Neural progenitor cell (in vitro differentiated cells): Measurements from ENCODE around the gene FNIP1. TPM values are rescaled to one million over a fixed set of nuclear protein-coding genes. Genes with fewer than 3 reads are reported as not detected.

Experiments
- DNase-seq: peaks from one replicate; pipeline ENCODE4 v3.0.0-alpha.2; 2016; ENCODE audit warnings: low spot score
- H2AFZ ChIP-seq: fragments of 200-600 bp; sonication (generic); replicated peaks from 2 replicates; pipeline ENCODE4 v1.6.1; 2016; ENCODE audit warnings: antibody characterized with exemption
- H3F3A ChIP-seq: fragments of 200-600 bp; sonication (generic); 2 replicates; pipeline ENCODE4 v1.6.1; 2016; ENCODE audit warnings: antibody characterized with exemption, low read depth
- H3K27ac ChIP-seq: fragments of 200-600 bp; sonication (generic); 2 replicates; pipeline ENCODE4 v1.5.1; 2016; ENCODE audit warnings: mild to moderate bottlenecking
- H3K27me3 ChIP-seq: fragments of 200-600 bp; sonication (generic); 2 replicates; pipeline ENCODE4 v1.6.1; 2016; ENCODE audit warnings: mild to moderate bottlenecking, moderate library complexity
- H3K36me3 ChIP-seq: fragments of 200-600 bp; sonication (generic); 2 replicates; pipeline ENCODE4 v1.5.1; 2016
- H3K4me1 ChIP-seq: fragments of 200-600 bp; sonication (generic); 2 replicates; pipeline ENCODE4 v1.6.1; 2016; ENCODE audit warnings: mixed run types
- H3K4me2 ChIP-seq: fragments of 200-600 bp; sonication (generic); 2 replicates; pipeline ENCODE4 v1.6.1; 2016
- H3K4me3 ChIP-seq: fragments of 200-600 bp; sonication (generic); 2 replicates; pipeline ENCODE4 v1.5.1; 2016
- H3K79me2 ChIP-seq: fragments of 200-600 bp; sonication (generic); 2 replicates; pipeline ENCODE4 v1.6.1; 2016; ENCODE audit warnings: low read depth
- H3K9ac ChIP-seq: fragments of 200-600 bp; sonication (generic); 2 replicates; pipeline ENCODE4 v1.6.1; 2016
- H3K9me3 ChIP-seq: fragments of 200-600 bp; sonication (generic); 2 replicates; pipeline ENCODE4 v1.5.1; 2016; ENCODE audit warnings: low read depth
- H4K20me1 ChIP-seq: fragments of 200-600 bp; sonication (generic); 2 replicates; pipeline ENCODE4 v1.6.1; 2016; ENCODE audit warnings: low read depth
- H3K27ac Mint-ChIP-seq: 3 replicates; pipeline ENCODE4 v1.8.0; 2021; ENCODE audit warnings: mixed read lengths
- H3K27me3 Mint-ChIP-seq: 2 replicates; pipeline ENCODE4 v1.8.0; 2022; ENCODE audit warnings: low read depth, mild to moderate bottlenecking, inconsistent platforms, moderate library complexity, mixed read lengths; ENCODE audit not compliant: insufficient read depth
- H3K36me3 Mint-ChIP-seq: 3 replicates; pipeline ENCODE4 v1.8.0; 2021; ENCODE audit warnings: mixed read lengths
- H3K4me1 Mint-ChIP-seq: 3 replicates; pipeline ENCODE4 v1.8.0; 2021; ENCODE audit warnings: mixed read lengths
- H3K4me3 Mint-ChIP-seq: 3 replicates; pipeline ENCODE4 v1.8.0; 2021; ENCODE audit warnings: mild to moderate bottlenecking, moderate library complexity, mixed read lengths
- H3K9me3 Mint-ChIP-seq: 3 replicates; pipeline ENCODE4 v1.8.0; 2020; ENCODE audit warnings: mixed read lengths
- CTCF ChIP-seq: fragments of 200-600 bp; sonication (generic); IDR thresholded peaks from 2 replicates; pipeline ENCODE4 v1.5.1; 2017; ENCODE audit warnings: antibody characterized with exemption, mild to moderate bottlenecking
- EZH2 ChIP-seq: fragments of 200-600 bp; sonication (generic); IDR thresholded peaks from 2 replicates; pipeline ENCODE4 v1.6.1; 2017; ENCODE audit warnings: antibody characterized with exemption, mild to moderate bottlenecking, moderate library complexity
- EZH2phosphoT487 ChIP-seq: fragments of 200-600 bp; sonication (generic); IDR thresholded peaks from 2 replicates; pipeline ENCODE4 v1.6.1; 2017; ENCODE audit warnings: antibody characterized with exemption
- total RNA-seq: library from RNA; depleted of rRNA; stranded (reverse); fragments of >200 nt; gene quantifications from 2 replicates; pipeline ENCODE4 v1.2.3, GENCODE V29; 2015; ENCODE audit warnings: low replicate concordance

Gene FNIP1
- total RNA-seq, 1 donor from 2014 or later: 44.4 TPM

GRCh38 chr5:131706281-131706680 lies 90.5 kb downstream of the FNIP1 start:
- no peaks in the 10 kb centered on the region for H3K4me1 ChIP-seq
- no peaks in the 10 kb centered on the region for H3K9me3 ChIP-seq
- no peaks in the 10 kb centered on the region for H3K27me3 ChIP-seq
- H3K4me1 Mint-ChIP-seq: no peaks in the 10 kb centered on the region
- no peak overlapping the region for H3K9ac ChIP-seq
- H3K4me2 ChIP-seq: no peak overlapping the region
- H3K36me3 Mint-ChIP-seq: peaks cover 21% of the 10 kb centered on the region
- no peaks in the 10 kb centered on the region for H3F3A ChIP-seq
- TF ChIP-seq EZH2phosphoT487 (no peak), CTCF (no peak), EZH2 (no peak)
- H3K27me3 Mint-ChIP-seq: no peaks in the 10 kb centered on the region
- no peak overlapping the region for H3K4me3 Mint-ChIP-seq
- H3K9me3 Mint-ChIP-seq: no peaks in the 10 kb centered on the region
- no peak for DNase-seq
- H3K79me2 ChIP-seq: no peaks in the 10 kb centered on the region
- H3K4me3 ChIP-seq: no peak overlapping the region
- peaks cover 7% of the 10 kb centered on the region for H3K36me3 ChIP-seq
- H2AFZ ChIP-seq: no peak overlapping the region
- H3K27ac ChIP-seq: no peak overlapping the region
- no peaks in the 10 kb centered on the region for H4K20me1 ChIP-seq
- H3K27ac Mint-ChIP-seq: no peak overlapping the region

GRCh38 chr5:131694926-131695325 lies 101.9 kb downstream of the FNIP1 start:
- Histone ChIP-seq H3K4me3 (no peak overlapping the region), H3F3A (no peaks in the 10 kb centered on the region), H3K79me2 (no peaks in the 10 kb centered on the region), H3K9ac (no peak overlapping the region), H4K20me1 (no peaks in the 10 kb centered on the region), H3K27ac (no peak overlapping the region), H3K9me3 (no peaks in the 10 kb centered on the region), H3K36me3 (peaks cover 4% of the 10 kb centered on the region), H2AFZ (no peak overlapping the region), H3K4me1 (no peaks in the 10 kb centered on the region), H3K27me3 (no peaks in the 10 kb centered on the region), H3K4me2 (no peak overlapping the region)
- Mint-ChIP-seq H3K9me3 (peaks cover 7% of the 10 kb centered on the region), H3K27me3 (no peaks in the 10 kb centered on the region), H3K27ac (no peak overlapping the region), H3K4me1 (peaks cover 7% of the 10 kb centered on the region), H3K4me3 (no peak overlapping the region), H3K36me3 (peaks cover 44% of the 10 kb centered on the region)
- TF ChIP-seq EZH2phosphoT487 (no peak), CTCF (no peak)
- DNase-seq: no peak

DNA sequence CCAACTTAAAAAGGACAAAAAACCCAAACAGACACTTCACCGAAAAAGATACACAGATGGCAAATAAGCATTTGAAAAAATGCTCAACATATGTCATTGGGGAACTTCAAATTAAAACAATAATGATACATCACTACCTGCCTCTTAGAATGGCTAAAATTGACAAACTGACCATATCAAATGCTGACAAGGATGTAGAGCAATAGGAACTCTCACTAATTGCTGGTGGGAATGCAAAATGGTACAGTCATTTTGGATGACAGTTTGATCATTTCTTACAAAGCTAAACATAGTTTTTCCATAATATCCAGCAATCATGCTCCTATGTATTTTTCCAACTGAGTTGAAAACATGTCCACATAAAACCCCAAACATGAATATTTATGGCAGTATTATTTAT lies 102.9 kb downstream of the FNIP1 start:
- no peak for DNase-seq
- H3K4me3 Mint-ChIP-seq: no peak overlapping the region

More for the DNA sequence above, 102.9 kb downstream of the FNIP1 start:
- peaks cover 7% of the 10 kb centered on the region for H3K9me3 Mint-ChIP-seq
- peaks cover 11% of the 10 kb centered on the region for H3K36me3 ChIP-seq
- no peak overlapping the region for H3K27ac ChIP-seq
- H3K27ac Mint-ChIP-seq: no peak overlapping the region
- no peaks in the 10 kb centered on the region for H3K4me1 ChIP-seq
- H3K27me3 ChIP-seq: no peaks in the 10 kb centered on the region
- H3F3A ChIP-seq: no peaks in the 10 kb centered on the region
- no peaks in the 10 kb centered on the region for H4K20me1 ChIP-seq
- no peak overlapping the region for H3K4me2 ChIP-seq
- no peaks in the 10 kb centered on the region for H3K79me2 ChIP-seq
- H3K9me3 ChIP-seq: no peaks in the 10 kb centered on the region
- no peak overlapping the region for H2AFZ ChIP-seq
- H3K27me3 Mint-ChIP-seq: no peaks in the 10 kb centered on the region
- peaks cover 47% of the 10 kb centered on the region for H3K36me3 Mint-ChIP-seq
- peaks cover 7% of the 10 kb centered on the region for H3K4me1 Mint-ChIP-seq
- no peak overlapping the region for H3K4me3 ChIP-seq
- no peak overlapping the region for H3K9ac ChIP-seq
- no peak for TF ChIP-seq CTCF
- TF ChIP-seq EZH2: no peak
- TF ChIP-seq EZH2phosphoT487: no peak
